K562 (cell line): ENCODE measurements around the gene PSMC3IP. TPM values are rescaled to one million over a fixed set of nuclear protein-coding genes. Genes with fewer than 3 reads are reported as not detected.

Source experiments
- ATAC-seq: fragments of 200-7000 bp; cut with Tn5 transposase; 3 replicates; pipeline ENCODE4 v1.9.1; 2020; ENCODE audit warnings: moderate library complexity
- BruUV-seq: library from RNA; stranded (reverse); fragments of 400-500 nt; replicated peaks from 2 replicates; lab custom pipeline; 2021; lab: Mats Ljungman, UMichigan
- CTCF ChIA-PET: fragments of 300-600 bp; formaldehyde crosslinking; extraction: SDS; loops from one replicate; lab custom pipeline; 2021; ENCODE audit warnings: low intra/inter-chr PET ratio; lab: Yijun Ruan, JAX
- POLR2A ChIA-PET: fragments of 300-600, 350-650 bp; sonication (Branson Sonifier 250); formaldehyde crosslinking; extraction: SDS; loops from one replicate; lab custom pipeline; 2021; ENCODE audit warnings: antibody characterized with exemption, inconsistent platforms; lab: Yijun Ruan, JAX
- DNase-seq, 4 experiments: peaks; one replicate each; pipeline versions ENCODE4 v3.0.0 to v3.0.0-alpha.2; 2011 to 2018; ENCODE audit warnings: low spot score in 3 of 4, mixed read lengths in 3 of 4; ENCODE audit errors: extremely low read depth in 1 of 4
- FAIRE-seq: peaks from 2 replicates; lab custom pipeline; 2011; peaks lifted over from hg19 to GRCh38; lab: Jason Lieb, UNC
- H2AFZ ChIP-seq: 2 replicates; pipeline ENCODE4 v1.6.0; 2011; ENCODE audit warnings: low read depth, low read length, control low read depth, inconsistent platforms
- H3K27ac ChIP-seq: fragments of 200-600 bp; 3 replicates; pipeline ENCODE4 v1.8.0; 2011; ENCODE audit warnings: low read depth, mild to moderate bottlenecking, control low read depth, inconsistent platforms, low read length, moderate library complexity, mixed read lengths; ENCODE audit errors: extremely low read depth
- H3K27me3 ChIP-seq, 2 experiments: fragments of 300-600 bp in 1 of 2; 2 replicates in 1 of 2; 3 replicates in 1 of 2; pipeline versions ENCODE4 v1.6.0 to v1.8.0; 2011; ENCODE audit warnings: inconsistent platforms in 2 of 2, low read length in 2 of 2, mild to moderate bottlenecking in 1 of 2, mixed read lengths in 1 of 2, moderate library complexity in 1 of 2; ENCODE audit not compliant: control insufficient read depth in 2 of 2, insufficient read depth in 2 of 2
- H3K36me3 ChIP-seq: fragments of 300-600 bp; 3 replicates; pipeline ENCODE4 v1.8.0; 2011; ENCODE audit warnings: mild to moderate bottlenecking, low read length, inconsistent platforms; ENCODE audit not compliant: control insufficient read depth, insufficient read depth
- H3K4me1 ChIP-seq, 2 experiments: fragments of 200-600 bp in 1 of 2; replicated peaks in 1 of 2; 2 replicates in 1 of 2; 3 replicates in 1 of 2; pipeline versions ENCODE4 v1.5.1 to v1.8.0; 2011; ENCODE audit warnings: inconsistent platforms in 2 of 2, low read length in 2 of 2, mild to moderate bottlenecking in 1 of 2, mixed read lengths in 1 of 2, moderate library complexity in 1 of 2; ENCODE audit not compliant: control insufficient read depth in 2 of 2, insufficient read depth in 2 of 2
- H3K4me2 ChIP-seq: 2 replicates; pipeline ENCODE4 v1.6.1; 2011; ENCODE audit warnings: low read length, control low read depth, inconsistent platforms, mixed read lengths; ENCODE audit not compliant: insufficient read depth
- H3K4me3 ChIP-seq: fragments of 200-600 bp; sonication (generic), shearing (Covaris generic); 2 replicates; pipeline ENCODE4 v1.5.1; 2016; ENCODE audit warnings: control low read depth, inconsistent platforms
- H3K79me2 ChIP-seq: fragments of 200-600 bp; 3 replicates; pipeline ENCODE4 v1.8.0; 2011; ENCODE audit warnings: low read length, inconsistent platforms; ENCODE audit not compliant: control insufficient read depth, insufficient read depth
- H3K9ac ChIP-seq, 2 experiments: 2 replicates each; pipeline versions ENCODE4 v1.6.0 to v1.6.1; 2011; ENCODE audit warnings: low read depth in 2 of 2, low read length in 2 of 2, control low read depth in 1 of 2, inconsistent platforms in 1 of 2, mild to moderate bottlenecking in 1 of 2, mixed read lengths in 1 of 2; ENCODE audit not compliant: insufficient read depth in 1 of 2
- H3K9me1 ChIP-seq: one replicate; pipeline ENCODE4 v1.6.0; 2011; ENCODE audit warnings: inconsistent platforms, mild to moderate bottlenecking, low read length, moderate library complexity; ENCODE audit not compliant: control insufficient read depth, insufficient read depth
- H3K9me3 ChIP-seq: replicated peaks from 2 replicates; pipeline ENCODE4 v1.5.1; 2011; ENCODE audit warnings: low read depth, low read length, inconsistent platforms; ENCODE audit not compliant: control insufficient read depth, insufficient read depth
- H4K20me1 ChIP-seq: replicated peaks from 2 replicates; pipeline ENCODE4 v1.6.1; 2011; ENCODE audit warnings: low read length, inconsistent platforms, mixed read lengths; ENCODE audit not compliant: control insufficient read depth, insufficient read depth
- CBFB ChIP-seq: sonication (generic); formaldehyde crosslinking; IDR thresholded peaks from 2 replicates; pipeline ENCODE4 v1.4.0; 2020; ENCODE audit warnings: mild to moderate bottlenecking, missing genetic modification reagents
- FOS ChIP-seq: IDR thresholded peaks from 3 replicates; pipeline ENCODE4 v1.6.1; 2011; ENCODE audit not compliant: insufficient read length; ENCODE audit errors: extremely low read depth
- GABPB2 ChIP-seq: fragments of 250-450 bp; sonication (Bioruptor Pico); conservative IDR thresholded peaks from 2 replicates; pipeline ENCODE4 v1.5.1; 2021; ENCODE audit warnings: mild to moderate bottlenecking
- KLF6 ChIP-seq: fragments of 250-450 bp; sonication (Bioruptor Pico); IDR thresholded peaks from 2 replicates; pipeline ENCODE4 v1.4.0; 2020; ENCODE audit warnings: mild to moderate bottlenecking, moderate library complexity, borderline replicate concordance
- POLR3G ChIP-seq: IDR thresholded peaks from 2 replicates; pipeline ENCODE4 v1.6.1; 2011; ENCODE audit not compliant: insufficient read length, insufficient replicate concordance; ENCODE audit errors: extremely low read depth
- SMAD4 ChIP-seq: fragments of 250-450 bp; sonication (Bioruptor Pico); conservative IDR thresholded peaks from 2 replicates; pipeline ENCODE4 v1.8.0; 2021; ENCODE audit warnings: inconsistent platforms, mild to moderate bottlenecking, moderate library complexity
- TOE1 ChIP-seq, 2 experiments: fragments of 450-650 bp in 1 of 2; sonication (generic) in 1 of 2; formaldehyde crosslinking in 1 of 2; IDR thresholded peaks; 2 replicates each; pipeline versions ENCODE4 v1.7.1 to v1.8.0; 2016 to 2022; ENCODE audit warnings: borderline replicate concordance in 2 of 2, mild to moderate bottlenecking in 2 of 2, antibody characterized with exemption in 1 of 2, inconsistent platforms in 1 of 2, low read depth in 1 of 2, missing genetic modification reagents in 1 of 2, moderate library complexity in 1 of 2
- ZBTB1 ChIP-seq: sonication (generic); formaldehyde crosslinking; IDR thresholded peaks from 2 replicates; pipeline ENCODE4 v1.8.1; 2023; ENCODE audit warnings: missing genetic modification reagents, low read depth, mild to moderate bottlenecking, borderline replicate concordance
- ZNF318 ChIP-seq, 2 experiments: fragments of 450-650 bp; IDR thresholded peaks; 2 replicates each; pipeline ENCODE4 v1.6.1; 2016; ENCODE audit warnings: mild to moderate bottlenecking in 2 of 2, borderline replicate concordance in 1 of 2, low read depth in 1 of 2, moderate library complexity in 1 of 2
- ZNF639 ChIP-seq, 2 experiments: fragments of 200-800 bp in 1 of 2; sonication (Bioruptor generic) in 1 of 2; sonication (generic) in 1 of 2; formaldehyde crosslinking in 1 of 2; IDR thresholded peaks in 1 of 2; conservative IDR thresholded peaks in 1 of 2; 2 replicates each; pipeline versions ENCODE4 v1.5.0 to v1.6.1; 2016 to 2020; ENCODE audit warnings: missing compliant biosample characterization in 1 of 2, missing genetic modification characterization in 1 of 2, missing genetic modification reagents in 1 of 2
- WGBS: fragments of 100-300 bp; shearing (Covaris generic); methylation state at CpG from one replicate; pipeline ENCODE4 v1.1.6; 2016; ENCODE audit warnings: low coverage, mixed read lengths; ENCODE audit not compliant: insufficient coverage; ENCODE audit errors: missing lambda C conversion rate; 5-methylcytosine and 5-hydroxymethylcytosine counted together
- in situ Hi-C: fragments of 300-500 bp; cut with MboI; formaldehyde crosslinking; loops from 4 replicates; pipeline ENCODE4 v1.15.0; 2018; ENCODE audit warnings: inconsistent platforms, mixed read lengths
- intact Hi-C: fragments of 100-400 bp; cut with micrococcal nuclease; formaldehyde crosslinking; loops from 2 replicates; pipeline ENCODE4 v1.14.2; 2022
- polyA plus RNA-seq, 8 experiments: library from polyadenylated mRNA; depleted of rRNA in 4 of 8; stranded (reverse) in 5 of 8; unstranded in 3 of 8; fragments of >200 nt; fragmentation: Nextera tagmentation in 2 of 8; fragmentation: Illumina TruSeq in 1 of 8; extraction: Ambion mirVana in 2 of 8; extraction: Trizol in 1 of 8; gene quantifications; 2 replicates each; pipeline versions ENCODE4 v1.2.1 to v1.2.3, GENCODE V29; 2011 to 2014; ENCODE audit warnings: inconsistent platforms in 1 of 8, missing spikeins in 1 of 8
- total RNA-seq, 7 experiments: library from RNA; depleted of rRNA in 6 of 7; stranded (reverse); fragments of >200 nt in 6 of 7; fragmentation: Illumina TruSeq in 2 of 7; extraction: Trizol in 2 of 7; gene quantifications; 2 replicates each; pipeline versions ENCODE4 v1.2.1 to v1.2.3, GENCODE V29; 2011 to 2021; ENCODE audit warnings: low replicate concordance in 1 of 7

Gene PSMC3IP
- total and polyA plus RNA-seq, 9 of the 15 experiments (the other 6 are each of a cell fraction or from before 2014, with no cell fraction given) = 13.8 to 65.6 (median 32.8) TPM

- no peak for TF ChIP-seq TOE1 (IDR thresholded peaks at IDR 0.05; ENCODE audit: borderline replicate concordance)
- TF ChIP-seq TOE1 (CRISPR knock-in tag; IDR thresholded peaks at IDR 0.05; ENCODE audit: borderline replicate concordance, low read depth) = no peak
- TF ChIP-seq GABPB2 (CRISPR knock-in tag) = no peak
- TF ChIP-seq ZNF639 (CRISPR knock-in tag; conservative IDR thresholded peaks at IDR 0.05 in 1 of 2, IDR thresholded peaks at IDR 0.05 in 1 of 2) = no peak
- TF ChIP-seq SMAD4 (CRISPR knock-in tag) = no peak
- no peak for TF ChIP-seq ZNF318 (IDR thresholded peaks at IDR 0.05; ENCODE audit: borderline replicate concordance in 1 of 2, low read depth in 1 of 2)
- no peak for TF ChIP-seq ZBTB1 (CRISPR knock-in tag)
- no peak for TF ChIP-seq CBFB (CRISPR knock-in tag)
- no peak for TF ChIP-seq KLF6 (CRISPR knock-in tag)
- no peak for TF ChIP-seq POLR3G
- TF ChIP-seq FOS = no peak
- TF ChIP-seq, all 486 proteins: peak for 0
- POLR2A ChIA-PET = interaction anchor here (1.2 to 8.3 kb wide), 3 partner anchors 10 to 23 kb away, joined by 4 to 58 read pairs (median 7); partner anchors contain the start of gene PSMC3IP
Measured at GRCh38 chr17:42563950-42564349, 13.6 kb downstream of the PSMC3IP start.

More at GRCh38 chr17:42563950-42564349, 13.6 kb downstream of the PSMC3IP start:
- intact Hi-C loops (no loop called here), in situ Hi-C loops (no loop called here)
- Histone ChIP-seq H3K4me2 (peak overlapping the region; percentile 92), H3K9ac (peak overlapping the region; percentile 93 to 99), H3K79me2 (peaks cover 53% of the 10 kb centered on the region), H3K4me3 (peak overlapping the region; percentile 74; the same call in 1 of the 2 replicates), H3K36me3 (peaks cover 49% of the 10 kb centered on the region), H4K20me1 (no peaks in the 10 kb centered on the region), H3K27ac (peak overlapping the region; percentile 88; the same call in 2 of the 3 replicates), H3K9me1 (no peaks in the 10 kb centered on the region), H3K9me3 (no peaks in the 10 kb centered on the region), H3K4me1 (peaks cover 29 to 72% of the 10 kb centered on the region in 2 experiments), H2AFZ (no peak overlapping the region), H3K27me3 (no peaks in the 10 kb centered on the region)
- FAIRE-seq (no peak), ATAC-seq (no peak), DNase-seq (no peak)
- WGBS = 66% methylated on average over 9 of the region's 9 CpGs
- CTCF ChIA-PET = no interaction called here
- no TSS peak for BruUV-seq
